Glomerular visceral epithelial cell (primary cell): ENCODE data around the gene CDH4.

Experiments
- DNase-seq: peaks from one replicate; pipeline ENCODE4 v3.0.0-alpha.2; 2016; ENCODE audit errors: extremely low spot score

CDH4 gene

DNA sequence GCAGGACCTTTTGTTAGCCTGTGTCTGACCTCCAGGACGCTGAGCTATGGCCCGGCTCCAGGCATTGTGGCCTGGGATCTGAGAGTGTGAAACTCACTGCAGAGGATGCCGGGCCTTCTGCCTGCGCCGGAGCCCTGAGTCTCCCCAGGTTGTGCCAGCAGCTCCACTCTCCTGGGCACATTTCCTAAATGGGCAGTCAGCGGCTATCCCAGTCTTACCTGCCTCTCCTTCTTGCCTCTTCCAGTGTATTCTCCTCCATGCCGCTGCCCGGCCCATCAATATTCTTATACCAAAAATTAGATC is 397.8 kb downstream of the CDH4 start:
- no peak for DNase-seq

DNA sequence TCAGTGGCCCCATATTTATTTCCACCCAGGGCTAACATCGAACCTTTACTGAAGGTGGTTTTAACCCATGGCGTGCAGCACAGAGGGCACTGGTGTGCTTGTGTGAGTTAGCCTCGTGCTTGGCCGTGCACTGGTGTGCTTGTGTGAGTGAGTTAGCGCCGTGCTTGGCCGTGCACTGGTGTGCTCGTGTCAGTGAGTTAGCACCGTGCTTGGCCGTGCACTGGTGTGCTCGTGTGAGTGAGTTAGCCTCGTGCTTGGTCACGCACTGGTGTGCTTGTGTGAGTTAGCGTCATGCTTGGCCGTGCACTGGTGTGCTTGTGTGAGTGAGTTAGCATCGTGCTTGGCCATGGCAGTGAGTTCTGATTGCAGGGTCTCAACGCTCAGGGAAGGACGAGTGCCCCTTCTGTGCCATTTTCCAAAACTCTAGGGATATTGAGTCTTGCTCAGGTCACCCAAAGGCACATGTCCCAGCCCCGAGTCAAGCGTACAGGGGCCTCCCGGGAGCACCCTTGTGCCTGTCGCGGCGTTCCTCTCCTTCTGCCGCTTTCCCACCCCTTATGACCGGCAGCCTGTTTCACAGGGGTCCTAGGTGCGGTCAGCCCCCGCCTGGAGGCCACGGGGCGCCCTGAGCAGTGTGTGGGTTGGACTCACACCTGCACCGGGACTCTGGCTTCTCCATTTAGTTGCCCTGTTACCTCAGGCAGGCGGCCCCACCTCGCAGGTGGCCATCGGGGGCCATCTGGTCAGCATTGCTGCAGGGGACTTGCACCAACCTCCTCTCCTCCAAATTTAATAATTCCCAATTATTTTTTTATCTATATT is 399.1 kb downstream of the CDH4 start:
- no peak for DNase-seq

DNA sequence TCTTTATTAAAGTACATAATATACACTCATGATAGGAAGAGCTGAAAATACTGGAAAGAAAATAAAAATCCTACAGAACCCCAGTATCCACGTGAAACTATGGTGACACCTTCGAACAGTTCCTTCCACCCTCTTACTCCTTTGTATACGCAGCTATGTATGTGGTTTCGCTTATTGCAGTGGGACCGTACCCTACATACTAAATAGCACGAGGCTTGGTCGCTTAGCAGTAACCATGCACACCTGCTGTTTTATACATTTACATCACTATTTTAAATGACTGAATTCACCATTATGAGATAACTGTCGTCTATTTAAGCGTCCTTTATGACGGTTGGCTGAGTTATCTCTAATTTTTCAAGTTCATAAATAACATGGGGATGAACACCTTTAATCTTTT is 400.1 kb downstream of the CDH4 start:
- DNase-seq: no peak

DNA sequence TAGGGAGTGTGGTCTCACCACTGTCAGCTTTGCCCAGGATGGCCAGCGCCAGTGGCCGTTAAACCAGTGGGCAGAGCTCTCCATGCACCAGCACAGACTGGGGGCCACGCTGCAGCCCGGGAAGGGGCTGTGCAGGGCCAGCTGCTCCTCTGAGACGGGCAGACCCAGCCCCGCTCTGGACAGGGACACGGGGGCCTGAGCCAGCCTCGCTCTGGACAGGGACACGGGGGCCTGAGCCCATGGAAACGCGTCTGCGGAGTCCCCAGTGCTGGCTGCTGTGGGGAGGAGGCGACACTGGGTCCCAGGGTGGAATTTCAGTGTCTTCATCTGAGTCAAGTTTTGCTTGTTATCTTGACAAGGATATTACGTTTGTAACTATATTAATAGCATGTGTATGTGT is 402.7 kb downstream of the CDH4 start:
- no peak for DNase-seq

GRCh38 chr20:61655591-61655990 is 403.5 kb downstream of the CDH4 start:
- DNase-seq: no peak

DNA sequence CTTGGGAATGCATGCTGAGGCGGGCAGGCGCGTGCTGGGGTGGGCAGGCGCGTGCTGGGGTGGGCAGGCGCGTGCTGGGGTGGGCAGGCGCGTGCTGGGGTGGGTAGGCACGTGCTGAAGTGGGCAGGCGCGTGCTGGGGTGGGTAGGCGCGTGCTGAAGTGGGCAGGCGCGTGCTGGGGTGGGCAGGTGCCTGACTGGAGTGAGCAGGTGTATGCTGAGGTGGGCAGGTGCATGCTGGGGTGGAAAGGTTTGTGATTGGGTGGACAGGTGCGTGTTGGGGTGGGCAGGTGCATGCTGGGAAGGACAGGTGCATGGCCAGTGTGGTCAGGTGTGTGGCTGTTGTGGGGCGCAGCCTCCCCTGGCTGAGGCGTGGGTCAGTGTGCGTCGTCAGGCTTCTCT is 404.1 kb downstream of the CDH4 start:
- DNase-seq: no peak

DNA sequence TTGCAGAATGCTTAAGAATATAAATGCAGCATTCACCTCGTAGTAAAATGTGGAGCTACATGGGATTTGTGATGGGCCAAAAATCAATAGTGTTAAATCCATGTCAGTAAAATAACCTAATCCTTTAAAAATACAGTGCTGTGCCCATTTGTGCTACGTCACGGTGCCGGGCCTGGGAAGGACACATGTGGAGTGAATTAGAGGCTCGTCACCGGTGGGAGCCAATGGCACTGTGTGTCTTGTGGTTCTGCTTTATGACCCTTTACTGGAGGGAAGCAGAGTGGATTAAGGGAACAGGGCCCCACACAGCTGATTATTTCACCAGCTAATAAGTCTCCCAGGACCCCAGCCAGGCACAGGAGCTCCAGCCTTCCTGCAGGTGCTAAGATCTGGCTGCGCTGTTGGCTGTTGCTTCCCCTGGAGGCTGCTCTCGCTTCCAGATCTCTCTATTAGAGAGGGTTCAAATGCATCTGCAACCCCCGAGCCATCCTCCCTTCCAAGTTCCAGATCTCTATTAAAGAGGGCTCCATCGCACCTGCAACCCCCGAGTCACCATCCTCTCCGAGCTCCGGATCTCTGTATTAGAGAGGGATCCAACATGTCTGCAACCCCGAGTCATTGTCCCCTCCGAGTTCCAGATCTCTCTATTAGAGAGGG is 405.8 kb downstream of the CDH4 start:
- DNase-seq: no peak

GRCh38 chr20:61658563-61658962 is 406.5 kb downstream of the CDH4 start:
- no peak for DNase-seq

DNA sequence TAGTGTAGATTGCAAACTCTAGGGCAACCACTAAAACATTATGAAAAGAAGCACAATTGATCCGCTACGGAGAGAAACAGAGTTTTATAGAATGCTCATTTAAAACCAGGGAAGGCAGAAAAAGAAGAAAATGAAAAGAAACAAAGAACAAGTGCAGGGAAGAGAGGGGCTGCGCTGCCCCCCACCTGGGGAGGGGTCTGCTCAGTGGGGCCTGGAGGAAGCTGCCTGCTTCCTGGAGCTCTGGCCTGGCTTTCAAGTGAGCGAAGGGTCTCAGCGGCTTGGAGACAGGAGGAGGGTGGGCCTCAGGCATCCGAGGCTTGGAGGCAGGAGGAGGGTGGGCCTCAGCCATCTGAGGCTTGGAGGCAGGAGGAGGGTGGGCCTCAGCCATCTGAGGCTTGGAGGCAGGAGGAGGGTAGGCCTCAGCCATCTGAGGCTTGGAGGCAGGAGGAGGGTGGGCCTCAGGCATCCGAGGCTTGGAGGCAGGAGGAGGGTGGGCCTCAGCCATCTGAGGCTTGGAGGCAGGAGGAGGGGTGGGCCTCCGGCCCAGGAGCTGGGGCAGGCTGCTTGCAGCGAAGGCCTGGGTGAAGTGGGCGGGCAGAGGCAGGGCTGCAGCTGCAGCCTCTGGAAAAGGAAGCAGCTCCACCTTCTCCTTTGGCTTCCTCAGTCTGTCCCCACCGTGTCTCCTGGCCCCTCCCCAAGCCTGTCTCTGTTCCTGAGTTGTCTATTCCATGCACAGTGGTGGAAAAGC is 407.4 kb downstream of the CDH4 start:
- DNase-seq: no peak

DNA sequence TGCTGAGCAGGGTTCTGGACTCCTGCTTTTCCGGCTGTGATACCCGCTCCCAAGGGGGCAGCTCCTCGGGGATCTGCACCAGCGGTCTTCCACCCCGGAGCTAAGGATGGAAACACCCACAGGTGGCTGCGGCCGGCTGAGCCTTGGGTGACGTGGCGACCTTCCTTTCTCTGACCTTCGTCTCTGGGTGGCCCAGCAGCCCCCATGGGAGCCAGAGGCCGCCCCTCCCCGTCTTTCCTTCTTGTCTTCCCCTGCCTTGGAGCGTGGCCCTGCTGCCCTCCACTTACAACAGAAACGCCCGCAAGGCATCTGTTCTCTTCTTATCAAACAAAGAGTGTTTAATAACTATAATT is 407.9 kb downstream of the CDH4 start:
- DNase-seq: no peak

- no peak for DNase-seq
Observed at GRCh38 chr20:61660559-61660958, 408.5 kb downstream of the CDH4 start.

DNA sequence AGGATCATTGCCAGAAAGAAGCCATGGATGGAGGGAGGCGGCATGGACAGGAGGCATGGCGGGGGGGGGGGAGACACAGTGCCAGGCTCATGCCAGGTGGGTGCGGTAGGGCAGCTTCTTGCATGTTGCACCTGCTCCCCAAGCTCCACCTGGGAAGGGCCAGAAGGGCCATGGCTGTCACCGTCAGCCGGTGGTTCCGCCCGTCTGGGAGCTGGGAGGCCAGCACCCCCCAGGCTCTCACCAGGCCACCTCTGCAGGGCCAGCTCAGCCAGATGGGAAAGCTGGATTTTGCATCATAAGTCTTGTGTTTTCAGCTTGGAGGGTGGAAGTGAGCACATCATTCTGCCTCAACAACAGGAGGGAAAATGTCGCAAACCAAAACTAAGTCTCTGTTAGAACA is 409.0 kb downstream of the CDH4 start:
- no peak for DNase-seq

- DNase-seq: no peak
Observed at GRCh38 chr20:61661583-61661982, 409.5 kb downstream of the CDH4 start.

- DNase-seq: no peak
Observed at GRCh38 chr20:61662226-61662967, 410.3 kb downstream of the CDH4 start.

DNA sequence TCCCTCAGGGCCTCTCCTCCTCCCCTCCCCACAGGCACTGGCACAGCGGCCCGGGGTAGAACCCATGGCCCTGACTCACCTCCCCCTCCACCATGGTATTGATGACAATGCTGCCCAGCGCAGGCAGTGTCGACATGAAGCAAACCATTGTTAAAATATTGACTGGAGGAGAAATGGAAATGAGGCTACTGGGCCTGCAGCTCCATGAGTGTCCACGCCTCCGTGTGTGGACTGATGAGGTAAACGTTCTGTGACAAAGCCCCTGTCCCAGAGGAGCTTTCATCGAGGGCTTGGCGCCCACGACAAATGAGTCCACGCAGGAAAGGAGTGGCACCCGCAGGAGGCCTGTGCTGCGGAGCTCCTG is 410.9 kb downstream of the CDH4 start:
- no peak for DNase-seq

DNA sequence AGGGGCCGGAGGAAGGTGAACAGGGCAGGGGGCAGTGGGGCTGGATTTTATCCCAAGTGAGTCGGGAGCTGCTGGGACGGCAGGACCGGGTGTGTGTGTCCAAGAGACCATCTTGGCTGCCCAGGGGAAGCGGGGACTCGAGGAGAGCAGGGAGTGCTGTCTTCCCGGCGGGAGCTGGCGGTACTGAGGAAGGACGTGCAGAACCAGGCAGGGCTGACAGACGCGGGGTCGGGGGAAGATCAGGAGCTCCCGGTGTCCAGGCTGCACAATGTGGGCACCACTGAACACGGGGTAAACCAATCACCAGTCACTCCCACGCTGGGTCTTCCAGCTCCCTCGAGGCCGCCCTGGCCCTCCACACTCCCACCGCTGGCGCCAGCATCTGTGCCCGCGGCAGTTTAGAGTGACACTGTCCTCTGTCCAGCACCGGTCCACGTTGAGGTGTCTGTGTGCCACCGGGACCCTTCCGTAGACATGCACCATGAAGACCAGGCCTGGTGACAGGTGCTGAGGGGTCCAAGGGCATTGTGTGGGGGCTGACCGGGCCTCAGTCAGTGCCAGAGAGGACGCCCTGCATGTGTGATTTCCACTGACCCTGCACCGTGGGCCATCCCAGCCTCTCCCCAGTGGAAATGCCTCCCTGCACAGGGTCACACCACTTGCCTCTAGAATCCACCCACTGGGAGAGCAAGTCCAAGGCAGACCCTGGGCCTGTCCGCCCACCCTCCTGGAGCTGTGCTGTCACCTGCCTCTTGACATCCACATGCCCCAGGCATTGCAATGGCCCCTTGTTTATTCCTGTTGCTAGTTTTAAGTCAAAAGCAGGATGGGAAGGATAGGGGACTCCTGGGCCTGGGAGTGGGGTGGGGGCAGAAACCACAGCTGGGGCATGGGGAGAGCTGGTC is 411.7 kb downstream of the CDH4 start:
- no peak for DNase-seq

- DNase-seq: no peak
Observed at GRCh38 chr20:61664556-61665320, 412.7 kb downstream of the CDH4 start.

DNA sequence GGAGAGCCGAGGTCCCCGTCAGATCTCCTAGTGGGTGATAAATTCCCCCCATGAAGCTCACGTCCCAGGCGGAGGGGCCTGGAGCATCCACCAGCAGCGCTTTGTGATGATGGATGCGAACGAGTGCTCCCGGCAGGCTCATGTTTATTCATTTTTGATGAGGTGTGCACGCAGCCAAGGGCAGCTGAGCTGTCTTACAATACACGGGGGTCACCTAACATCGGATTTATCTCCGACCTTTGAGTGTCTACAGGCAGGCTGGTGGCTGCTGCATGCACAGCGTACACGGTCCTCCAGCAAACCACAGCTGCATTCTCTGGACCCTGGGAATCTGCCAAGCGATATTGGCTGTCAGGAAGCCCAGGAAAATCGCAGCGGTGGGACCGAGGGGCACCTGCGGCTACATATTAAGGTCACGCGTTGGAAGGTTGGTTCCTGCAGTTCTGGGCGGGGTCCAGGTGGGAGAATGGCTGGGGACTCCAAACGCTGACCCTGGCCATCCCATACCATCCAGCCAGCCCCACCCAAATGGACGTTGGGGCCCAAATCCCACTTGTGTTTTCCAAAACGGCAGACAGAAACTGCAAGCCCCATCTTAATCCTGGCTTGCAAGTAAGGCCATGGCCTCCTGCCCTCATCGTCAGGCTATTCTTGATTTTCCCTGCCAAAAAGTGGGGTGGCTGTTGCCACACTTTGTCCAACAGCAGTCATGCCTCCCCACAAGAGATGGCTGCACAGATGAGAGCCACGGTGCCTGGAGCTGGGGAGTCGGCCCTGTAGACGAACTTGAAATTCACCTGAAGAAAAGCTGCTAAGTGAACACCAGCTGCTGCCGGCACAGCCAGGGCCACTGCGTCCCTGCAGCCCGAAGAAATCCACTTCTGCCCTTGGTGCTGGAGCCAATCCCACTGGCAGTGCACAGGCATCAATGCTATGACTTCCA is 413.7 kb downstream of the CDH4 start:
- DNase-seq: no peak

GRCh38 chr20:61666471-61666832 is 414.4 kb downstream of the CDH4 start:
- DNase-seq: no peak
